SH-SY5Y (cell line): ENCODE measurements around the gene KDM1A.

ENCODE experiments used
- GATA2 ChIP-seq: IDR thresholded peaks from 2 replicates; pipeline ENCODE4 v1.6.1; 2011; ENCODE audit warnings: mild to moderate bottlenecking, low read depth, low read length
- GATA3 ChIP-seq: IDR thresholded peaks from 2 replicates; pipeline ENCODE4 v1.6.1; 2011; ENCODE audit warnings: low read depth, mild to moderate bottlenecking, low read length, moderate library complexity

Gene KDM1A

DNA sequence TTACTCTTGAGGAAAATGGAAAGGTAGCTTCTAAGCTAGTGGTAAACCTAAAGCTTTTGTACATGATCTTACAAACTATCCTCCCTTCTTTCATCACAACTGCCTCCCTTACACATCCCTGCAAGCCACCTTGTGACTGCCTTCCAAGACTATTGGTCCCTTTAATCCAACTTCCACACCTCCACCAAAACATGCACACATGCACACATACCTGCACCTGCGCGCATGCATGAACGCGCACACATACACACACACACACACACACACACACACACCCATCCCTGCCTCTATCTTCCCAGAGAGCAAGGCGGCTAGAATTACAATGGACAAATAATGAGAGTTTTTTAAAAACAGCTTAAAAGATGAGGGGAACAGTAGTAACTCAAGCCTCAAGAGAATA lies 91.1 kb downstream of the KDM1A start:
- TF ChIP-seq GATA3 (no peak), GATA2 (no peak)

DNA sequence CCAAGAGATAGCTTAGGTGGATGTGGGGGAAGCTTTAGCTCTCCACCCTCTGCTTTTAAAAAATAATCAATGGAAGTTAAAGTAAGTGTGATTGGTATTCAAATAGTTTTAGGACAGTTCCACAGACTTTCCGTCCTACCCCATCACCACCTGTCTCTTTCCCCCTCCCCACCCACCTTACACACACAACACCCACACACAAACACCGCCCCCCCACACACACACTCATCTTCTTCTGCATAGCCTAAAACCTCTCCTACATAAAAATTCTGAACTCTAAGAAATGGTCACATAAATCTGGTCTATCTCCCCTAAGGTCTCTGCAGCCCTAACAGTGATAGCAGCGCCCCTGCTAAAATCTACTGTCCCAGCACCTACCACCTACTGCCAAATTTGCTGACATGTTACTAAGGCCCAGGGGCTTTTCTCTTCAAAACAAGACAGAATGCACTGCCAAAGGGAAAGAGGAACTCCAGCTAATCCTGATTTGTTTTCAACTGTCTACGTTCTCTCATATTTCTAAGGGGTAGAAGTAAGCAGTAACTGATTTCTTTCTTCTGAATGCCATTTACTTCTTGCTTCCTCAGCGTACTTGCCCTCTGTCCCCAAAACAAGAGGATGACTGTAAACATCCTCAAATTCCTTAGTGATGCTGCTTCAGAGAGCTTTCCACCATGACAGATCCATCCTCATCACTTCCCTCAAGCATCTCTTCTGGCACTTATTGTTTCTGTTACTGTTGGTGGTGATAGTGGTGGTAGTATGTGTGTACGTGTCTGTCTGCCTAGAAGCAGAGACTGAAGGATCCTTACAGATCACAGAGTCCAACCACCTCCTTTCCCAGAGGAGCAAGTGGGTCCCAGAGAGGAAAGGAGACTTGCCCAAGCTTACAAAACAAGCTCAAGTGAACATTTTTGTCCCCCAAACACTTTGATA lies 92.6 kb downstream of the KDM1A start:
- TF ChIP-seq GATA2 (no peak), GATA3 (no peak)

DNA sequence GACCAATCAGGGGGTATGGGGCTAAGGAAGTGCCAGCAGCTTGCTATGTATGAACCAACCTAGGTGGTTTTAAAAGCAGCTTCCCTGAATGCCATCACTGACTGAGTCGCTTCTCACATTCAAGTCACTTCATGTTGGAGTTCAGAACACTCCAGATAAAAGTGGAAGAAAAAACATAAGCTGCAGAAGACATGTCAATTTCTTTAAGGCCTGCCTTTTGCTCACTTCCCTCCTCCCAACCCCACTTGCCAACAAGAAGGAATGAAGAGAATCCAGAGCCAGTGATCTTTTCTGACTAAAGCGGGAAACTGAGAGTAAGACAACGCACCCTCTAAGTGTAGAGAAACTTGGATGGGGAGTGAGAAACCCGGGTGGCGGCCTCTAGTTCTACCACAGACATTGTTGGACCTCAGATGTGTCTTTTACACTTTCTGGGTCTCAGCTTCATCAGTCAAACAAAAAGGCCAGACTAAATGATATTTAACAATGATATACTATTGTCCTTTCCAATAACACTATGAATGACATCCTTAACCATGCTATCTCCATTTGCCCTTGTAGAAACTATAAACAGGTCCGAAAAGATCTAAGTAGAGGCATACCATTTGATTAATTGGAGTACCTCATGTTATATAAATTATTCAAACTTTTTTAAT lies 95.3 kb downstream of the KDM1A start:
- no peak for TF ChIP-seq GATA2
- TF ChIP-seq GATA3 = no peak

DNA sequence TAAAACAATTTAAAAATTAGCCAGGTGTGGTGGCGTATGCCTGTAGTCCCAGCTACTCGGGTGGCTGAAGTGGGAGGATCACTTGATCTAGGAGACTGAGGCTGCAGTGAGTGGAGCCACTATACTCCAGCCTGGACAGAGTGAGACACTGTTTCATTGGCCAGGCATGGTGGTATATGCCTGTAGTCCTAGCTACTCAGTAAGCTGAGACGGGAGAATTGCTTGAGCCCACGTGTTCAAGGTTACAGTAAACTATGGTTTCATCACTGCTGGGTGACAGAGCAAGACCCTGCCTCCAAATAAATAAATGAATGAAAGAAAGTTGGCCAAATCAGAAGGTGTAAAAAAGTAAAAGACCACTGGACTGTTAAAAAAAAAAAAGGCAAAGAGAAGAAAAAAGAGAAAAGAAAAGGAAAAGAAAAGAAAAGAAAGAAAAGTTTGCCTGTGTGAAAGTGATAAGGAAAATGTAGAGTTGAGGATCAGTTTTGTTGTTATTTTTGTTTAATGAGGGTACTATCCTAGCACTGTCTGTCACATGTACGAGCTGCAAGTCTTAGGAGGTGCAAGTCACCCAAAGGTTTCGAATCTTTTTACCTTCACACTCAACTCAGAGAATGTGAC lies 97.1 kb downstream of the KDM1A start:
- no peak for TF ChIP-seq GATA2
- TF ChIP-seq GATA3 = no peak

DNA sequence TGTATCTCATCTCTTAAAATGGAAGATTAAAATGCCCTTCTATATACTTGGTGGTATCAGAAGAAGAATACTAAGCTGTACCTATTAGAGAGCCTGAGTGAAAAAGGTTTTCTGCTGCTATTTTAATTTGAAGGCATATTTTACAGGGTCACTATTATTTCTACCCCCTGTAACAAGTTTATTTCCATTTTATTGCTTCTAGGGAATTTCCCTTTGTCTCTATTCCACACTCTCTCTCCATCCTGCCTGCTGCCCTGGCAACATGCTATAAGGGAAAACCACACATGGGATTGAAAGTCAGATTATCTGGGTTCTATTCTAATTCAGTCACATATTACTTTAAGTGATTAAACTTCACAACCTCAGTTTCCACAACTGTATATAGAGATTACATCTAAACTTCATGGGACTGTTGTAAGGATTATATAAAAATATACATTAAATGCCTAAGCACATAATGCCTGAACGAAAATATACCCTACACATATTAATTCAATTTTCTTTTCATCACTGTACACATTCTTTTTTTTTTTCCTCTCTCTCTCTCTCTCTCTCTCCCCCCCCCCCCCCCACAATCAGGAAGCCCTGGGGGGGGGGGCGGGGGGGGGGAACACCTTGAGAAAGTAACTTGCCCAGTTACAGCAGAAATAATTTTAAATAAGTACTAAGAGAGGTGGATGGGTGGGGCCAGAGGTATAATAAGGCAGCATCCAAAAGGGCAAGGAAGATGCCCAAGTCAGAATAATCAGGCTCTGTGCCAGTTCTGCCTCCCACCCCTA lies 97.8 kb downstream of the KDM1A start:
- TF ChIP-seq GATA2 = no peak
- TF ChIP-seq GATA3 = no peak

DNA sequence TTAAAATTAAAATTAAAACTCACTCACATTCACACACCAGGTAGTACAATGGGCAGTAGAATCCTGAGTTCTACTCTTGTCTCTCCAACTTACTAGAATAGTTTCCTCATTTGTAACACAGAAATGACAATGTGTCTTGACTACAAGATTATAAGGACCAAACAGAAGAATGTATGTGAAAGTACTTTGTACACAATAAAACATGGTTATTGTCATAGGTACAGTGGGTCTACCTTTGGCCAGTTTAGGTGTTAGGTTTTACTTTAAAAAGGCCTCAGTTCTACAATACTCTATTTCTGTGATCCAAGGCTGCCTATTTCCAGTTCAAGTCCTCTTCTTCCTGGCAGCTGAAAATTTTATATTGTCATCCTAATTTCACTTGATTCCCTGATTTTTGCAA lies 99.1 kb downstream of the KDM1A start:
- TF ChIP-seq GATA2 = no peak
- TF ChIP-seq GATA3 = no peak

DNA sequence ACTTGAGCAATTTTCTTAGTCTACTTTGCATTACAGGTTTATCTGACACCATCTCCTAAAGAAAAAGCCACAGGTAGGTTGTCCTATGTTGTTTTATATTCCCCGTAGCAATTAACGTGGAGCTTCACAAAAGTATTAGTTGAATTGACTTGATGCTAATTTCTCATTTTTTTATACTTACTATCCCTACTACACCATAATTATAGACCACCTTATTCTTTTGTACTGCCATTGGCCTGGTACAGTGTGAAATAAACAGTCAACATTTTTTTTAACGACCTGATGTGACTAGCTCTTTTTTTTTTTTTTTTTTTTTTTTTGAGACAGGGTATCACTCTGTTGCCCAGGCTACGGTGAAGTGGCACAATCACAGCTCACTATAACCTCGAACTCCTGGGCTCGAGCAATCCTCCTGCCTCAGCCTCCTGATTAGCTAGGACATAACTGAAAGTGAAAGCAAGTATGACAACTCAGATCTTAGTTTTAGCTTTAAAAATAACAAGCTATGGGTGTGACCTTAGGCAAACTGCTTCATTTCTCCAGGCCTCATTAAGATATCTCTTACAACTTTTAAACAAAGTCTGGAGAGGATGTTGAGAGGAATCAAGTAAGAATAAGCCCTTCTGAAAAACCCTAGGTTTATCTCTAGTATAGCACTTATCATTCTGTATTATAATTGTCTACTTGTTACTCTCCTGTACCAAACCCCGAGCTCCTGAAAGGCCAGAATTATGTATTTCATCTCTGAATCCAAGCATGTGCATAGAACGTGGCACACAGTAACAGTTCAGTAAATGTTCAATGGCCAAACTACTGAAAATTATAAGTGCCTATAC lies 99.9 kb downstream of the KDM1A start:
- no peak for TF ChIP-seq GATA2
- TF ChIP-seq GATA3 = no peak

DNA sequence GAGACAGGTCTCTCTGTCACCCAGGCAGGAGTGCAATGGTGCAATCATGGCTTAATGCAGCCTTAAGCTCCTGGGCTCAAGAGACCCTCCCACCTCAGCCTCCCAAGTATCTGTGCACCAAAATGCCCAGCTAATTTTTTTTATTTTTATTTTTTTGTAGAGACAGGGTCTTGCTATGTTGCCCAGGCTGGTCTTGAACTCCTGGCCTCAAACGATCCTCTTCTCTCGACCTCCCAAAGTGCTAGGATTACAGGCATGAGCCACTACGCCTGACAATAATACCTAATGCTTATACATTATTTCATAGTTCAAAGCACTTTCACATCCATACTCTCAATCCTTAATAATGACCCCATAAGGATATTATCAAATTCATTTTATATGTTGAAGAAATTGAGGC lies 101.1 kb downstream of the KDM1A start:
- TF ChIP-seq GATA3 (no peak), GATA2 (no peak)

DNA sequence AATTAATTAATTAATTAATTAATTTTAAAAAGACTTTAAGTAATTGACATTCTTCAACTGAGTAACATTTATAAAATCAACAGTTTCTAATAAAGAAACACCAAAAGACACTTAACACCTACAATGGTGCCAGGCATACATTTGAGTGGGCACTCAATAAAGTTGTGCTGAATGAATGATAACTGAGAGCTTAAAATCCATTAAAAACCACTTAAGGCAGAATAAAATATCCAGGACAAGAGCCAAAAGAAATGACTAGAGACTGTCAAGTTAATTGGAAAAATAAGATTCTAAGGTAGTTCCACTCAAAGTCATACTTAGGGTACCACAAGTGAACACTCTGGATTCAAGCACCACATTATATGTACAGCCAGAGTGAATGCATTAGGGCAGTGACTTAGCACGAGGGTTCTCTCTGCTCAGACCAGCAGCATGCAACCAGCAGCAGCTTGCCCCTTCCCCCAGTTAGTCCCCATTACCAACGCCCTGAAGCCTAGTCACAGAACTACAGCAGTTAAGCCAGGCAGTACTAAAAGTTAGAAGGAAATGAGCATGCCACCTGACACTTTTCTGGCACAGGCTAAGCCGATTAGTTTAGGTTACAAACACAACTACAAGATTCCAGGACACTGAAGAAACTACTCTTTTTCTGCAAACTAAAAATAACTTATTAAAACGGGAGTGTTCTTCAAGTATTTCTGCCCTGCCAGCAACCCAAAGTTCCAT lies 102.9 kb downstream of the KDM1A start:
- TF ChIP-seq GATA3 (no peak), GATA2 (no peak)

DNA sequence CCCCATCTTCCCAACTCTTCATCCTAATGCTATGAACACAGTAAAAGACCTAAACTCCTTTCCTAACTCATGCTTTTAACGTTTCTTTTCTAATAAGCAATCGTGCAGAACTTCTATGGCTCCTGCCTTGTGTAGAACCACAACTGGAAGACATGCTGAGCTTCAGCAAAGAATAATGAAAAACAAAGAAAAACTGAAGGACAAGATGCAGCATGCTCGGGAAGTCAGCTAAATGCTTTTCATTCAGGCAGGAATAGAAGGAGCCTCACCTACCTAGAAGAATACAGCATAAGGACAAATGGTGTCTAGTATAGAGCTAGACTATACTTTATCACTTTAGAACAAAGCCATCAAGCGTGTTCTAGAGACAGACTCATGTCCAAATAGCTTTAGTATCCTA lies 103.5 kb downstream of the KDM1A start:
- TF ChIP-seq GATA2 = no peak
- no peak for TF ChIP-seq GATA3

DNA sequence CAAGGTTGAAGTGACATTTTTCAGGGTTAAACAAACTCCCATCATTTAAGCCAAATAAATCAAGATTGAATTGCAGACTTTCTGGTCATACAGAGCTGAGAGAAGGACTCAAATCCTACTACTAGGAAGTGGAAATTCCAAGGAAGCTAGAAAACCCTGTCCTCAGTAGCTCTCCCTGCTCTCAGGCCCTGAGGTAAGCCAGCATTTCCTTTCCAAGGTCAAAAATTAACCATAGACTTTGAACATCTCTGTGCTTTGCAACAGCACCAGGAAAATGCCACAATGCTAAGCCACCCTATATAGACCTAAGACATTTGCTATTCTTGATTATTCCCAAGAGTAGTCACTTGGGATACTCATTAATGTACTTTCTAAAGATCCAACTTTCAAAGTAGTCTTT lies 104.3 kb downstream of the KDM1A start:
- TF ChIP-seq GATA3 (no peak), GATA2 (no peak)

DNA sequence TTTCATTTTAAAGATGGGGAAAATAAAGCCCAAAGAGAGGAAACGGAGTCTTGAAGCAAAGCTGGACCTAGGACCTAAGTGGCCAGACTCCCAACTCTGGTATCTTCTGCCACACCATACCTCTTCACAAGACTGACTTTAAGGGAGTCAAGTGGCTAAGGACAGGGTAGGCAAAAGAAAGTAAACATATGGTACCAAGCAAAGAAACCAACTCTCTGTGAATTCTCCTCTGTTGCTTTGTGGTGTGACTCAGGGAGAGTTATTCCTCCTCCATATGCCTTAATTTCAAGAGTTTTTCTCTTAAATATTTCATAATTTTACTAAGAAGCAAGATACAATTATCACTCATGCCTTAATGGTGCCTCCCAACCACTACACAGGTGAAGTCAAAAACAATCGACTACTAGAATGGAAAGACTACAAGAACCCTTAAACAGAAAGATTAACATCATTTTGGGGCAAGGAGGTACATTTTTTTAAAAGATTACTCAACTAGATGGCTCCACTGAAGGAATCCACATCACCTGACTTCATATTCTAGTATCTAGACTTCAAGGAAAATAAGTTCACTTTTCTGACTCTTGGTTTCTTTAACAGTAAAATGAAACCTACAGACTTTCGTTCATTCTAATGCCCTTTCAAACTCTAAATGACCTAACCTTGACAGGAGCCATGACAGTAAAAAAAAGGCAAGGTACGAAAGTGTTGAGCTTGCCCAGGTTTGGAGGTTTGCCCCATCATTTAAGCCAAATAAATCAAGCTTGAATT lies 105.2 kb downstream of the KDM1A start:
- TF ChIP-seq GATA2 (no peak), GATA3 (no peak)
